ENCODE measurements around the gene LIX1. TPM values are rescaled to one million over a fixed set of nuclear protein-coding genes. Genes with fewer than 3 reads are reported as not detected.

The LIX1 gene
- total RNA-seq, 1 experiment from 2014 or later, result 4.1 TPM

- no peak for DNase-seq
- Mint-ChIP-seq H3K4me1 (ENCODE audit: low read depth, unreplicated experiment) (peaks cover 23% of the 10 kb centered on the region), H3K4me3 (ENCODE audit: unreplicated experiment) (no peak overlapping the region), H3K27me3 (ENCODE audit: insufficient read depth, unreplicated experiment) (no peaks in the 10 kb centered on the region), H3K36me3 (ENCODE audit: insufficient read depth, unreplicated experiment) (no peaks in the 10 kb centered on the region), H3K9me3 (ENCODE audit: unreplicated experiment) (no peaks in the 10 kb centered on the region), H3K27ac (ENCODE audit: unreplicated experiment) (no peak overlapping the region)
- Histone ChIP-seq H3K36me3 (ENCODE audit: control insufficient read depth, insufficient read depth, low read length) (no peaks in the 10 kb centered on the region), H3K4me3 (ENCODE audit: low read depth, low read length) (no peak overlapping the region), H3K27me3 (replicated peaks; ENCODE audit: control insufficient read depth, insufficient read depth, low read length) (no peaks in the 10 kb centered on the region), H3K9me3 (no peaks in the 10 kb centered on the region), H3K4me1 (peaks cover 3% of the 10 kb centered on the region)
- ChIA-PET POLR2A (no interaction called here), CTCF (no interaction called here)
- TF ChIP-seq, protein P1, sequence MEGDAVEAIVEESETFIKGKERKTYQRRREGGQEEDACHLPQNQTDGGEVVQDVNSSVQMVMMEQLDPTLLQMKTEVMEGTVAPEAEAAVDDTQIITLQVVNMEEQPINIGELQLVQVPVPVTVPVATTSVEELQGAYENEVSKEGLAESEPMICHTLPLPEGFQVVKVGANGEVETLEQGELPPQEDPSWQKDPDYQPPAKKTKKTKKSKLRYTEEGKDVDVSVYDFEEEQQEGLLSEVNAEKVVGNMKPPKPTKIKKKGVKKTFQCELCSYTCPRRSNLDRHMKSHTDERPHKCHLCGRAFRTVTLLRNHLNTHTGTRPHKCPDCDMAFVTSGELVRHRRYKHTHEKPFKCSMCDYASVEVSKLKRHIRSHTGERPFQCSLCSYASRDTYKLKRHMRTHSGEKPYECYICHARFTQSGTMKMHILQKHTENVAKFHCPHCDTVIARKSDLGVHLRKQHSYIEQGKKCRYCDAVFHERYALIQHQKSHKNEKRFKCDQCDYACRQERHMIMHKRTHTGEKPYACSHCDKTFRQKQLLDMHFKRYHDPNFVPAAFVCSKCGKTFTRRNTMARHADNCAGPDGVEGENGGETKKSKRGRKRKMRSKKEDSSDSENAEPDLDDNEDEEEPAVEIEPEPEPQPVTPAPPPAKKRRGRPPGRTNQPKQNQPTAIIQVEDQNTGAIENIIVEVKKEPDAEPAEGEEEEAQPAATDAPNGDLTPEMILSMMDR (IDR thresholded peaks at IDR 0.05; ENCODE audit: insufficient read depth in 1 of 2, low read depth in 1 of 2, low read length in 1 of 2, severe bottlenecking in 1 of 2, unreplicated experiment in 1 of 2), result no peak
- intact Hi-C loops (cut with micrococcal nuclease; ENCODE audit: unreplicated experiment), result no loop called here
- BruUV-seq (replicated peaks), result no TSS peak
Measured at GRCh38 chr5:97136475-97136874, 5.9 kb downstream of the LIX1 start.

- DNase-seq, result no peak
- H3K36me3 ChIP-seq (ENCODE audit: control insufficient read depth, insufficient read depth, low read length), result no peaks in the 10 kb centered on the region
- ChIA-PET CTCF (no interaction called here), POLR2A (no interaction called here)
- TF ChIP-seq, protein P1 (IDR thresholded peaks at IDR 0.05; ENCODE audit: insufficient read depth in 1 of 2, low read depth in 1 of 2, low read length in 1 of 2, severe bottlenecking in 1 of 2, unreplicated experiment in 1 of 2), result no peak
- H3K4me1 ChIP-seq, result no peaks in the 10 kb centered on the region; the same call in 1 of the 2 replicates
- Mint-ChIP-seq H3K4me3 (ENCODE audit: unreplicated experiment) (no peak overlapping the region), H3K27ac (ENCODE audit: unreplicated experiment) (no peak overlapping the region), H3K36me3 (ENCODE audit: insufficient read depth, unreplicated experiment) (no peaks in the 10 kb centered on the region), H3K4me1 (ENCODE audit: low read depth, unreplicated experiment) (peaks cover 23% of the 10 kb centered on the region), H3K9me3 (ENCODE audit: unreplicated experiment) (no peaks in the 10 kb centered on the region), H3K27me3 (ENCODE audit: insufficient read depth, unreplicated experiment) (no peaks in the 10 kb centered on the region)
- no peak overlapping the region for H3K4me3 ChIP-seq (ENCODE audit: low read depth, low read length)
- intact Hi-C loops (cut with micrococcal nuclease; ENCODE audit: unreplicated experiment), result no loop called here
- H3K27me3 ChIP-seq (replicated peaks; ENCODE audit: control insufficient read depth, insufficient read depth, low read length), result no peaks in the 10 kb centered on the region
- no peaks in the 10 kb centered on the region for H3K9me3 ChIP-seq
- BruUV-seq (replicated peaks), result no TSS peak
Measured at GRCh38 chr5:97135868-97136267, 6.5 kb downstream of the LIX1 start.

GRCh38 chr5:97134634-97135033, 7.8 kb downstream of the LIX1 start:
- H3K4me3 ChIP-seq (ENCODE audit: low read depth, low read length), result no peak overlapping the region
- H3K4me1 ChIP-seq, result no peaks in the 10 kb centered on the region
- no peak for DNase-seq
- intact Hi-C loops (cut with micrococcal nuclease; ENCODE audit: unreplicated experiment), result no loop called here
- TF ChIP-seq, protein P1 (IDR thresholded peaks at IDR 0.05; ENCODE audit: insufficient read depth in 1 of 2, low read depth in 1 of 2, low read length in 1 of 2, severe bottlenecking in 1 of 2, unreplicated experiment in 1 of 2), result no peak
- ChIA-PET CTCF (interaction anchor here (1.1 kb wide), 1 partner anchor 91 kb away, joined by 3 read pairs; no protein-coding TSS in a partner anchor), POLR2A (no interaction called here)
- H3K36me3 Mint-ChIP-seq (ENCODE audit: insufficient read depth, unreplicated experiment), result no peaks in the 10 kb centered on the region
- H3K27me3 Mint-ChIP-seq (ENCODE audit: insufficient read depth, unreplicated experiment), result no peaks in the 10 kb centered on the region
- H3K27ac Mint-ChIP-seq (ENCODE audit: unreplicated experiment), result no peak overlapping the region
- H3K9me3 Mint-ChIP-seq (ENCODE audit: unreplicated experiment), result no peaks in the 10 kb centered on the region
- peaks cover 13% of the 10 kb centered on the region for H3K4me1 Mint-ChIP-seq (ENCODE audit: low read depth, unreplicated experiment)
- no peaks in the 10 kb centered on the region for H3K27me3 ChIP-seq (replicated peaks; ENCODE audit: control insufficient read depth, insufficient read depth, low read length)
- H3K36me3 ChIP-seq (ENCODE audit: control insufficient read depth, insufficient read depth, low read length), result no peaks in the 10 kb centered on the region
- BruUV-seq (replicated peaks), result no TSS peak
- H3K9me3 ChIP-seq, result no peaks in the 10 kb centered on the region
- no peak overlapping the region for H3K4me3 Mint-ChIP-seq (ENCODE audit: unreplicated experiment)

Data from Caco-2 (cell line).